ENCODE measurements around the gene RAD18. TPM values are rescaled to one million over a fixed set of nuclear protein-coding genes. Genes with fewer than 3 reads are reported as not detected.

RAD18 gene
- total RNA-seq, 2 experiments from 2014 or later, result 37.2 to 40.2 TPM

GRCh38 chr3:8888301-8888915 is 74.9 kb downstream of the RAD18 start:
- H3K9me3 Mint-ChIP-seq (ENCODE audit: insufficient read depth), result peaks cover 8% of the 10 kb centered on the region
- no peak overlapping the region for H3K4me3 Mint-ChIP-seq
- ChIA-PET POLR2A (no interaction called here), CTCF (no interaction called here)
- no peak overlapping the region for H3K27ac Mint-ChIP-seq
- DNase-seq (no peak), ATAC-seq (no peak)
- H3K27me3 Mint-ChIP-seq (ENCODE audit: low read depth), result no peaks in the 10 kb centered on the region
- H3K36me3 Mint-ChIP-seq (ENCODE audit: low read depth), result peaks cover 44% of the 10 kb centered on the region
- H3K4me1 Mint-ChIP-seq (ENCODE audit: low read depth), result no peaks in the 10 kb centered on the region

- DNase-seq (no peak), ATAC-seq (no peak)
- Mint-ChIP-seq H3K4me3 (no peak overlapping the region), H3K27ac (no peak overlapping the region), H3K36me3 (ENCODE audit: low read depth) (peaks cover 47% of the 10 kb centered on the region), H3K9me3 (ENCODE audit: insufficient read depth) (peaks cover 8% of the 10 kb centered on the region), H3K4me1 (ENCODE audit: low read depth) (no peaks in the 10 kb centered on the region), H3K27me3 (ENCODE audit: low read depth) (no peaks in the 10 kb centered on the region)
- CTCF ChIA-PET, result no interaction called here
- POLR2A ChIA-PET, result no interaction called here
These were observed 75.6 kb downstream of the RAD18 start for GRCh38 chr3:8887435-8888300.

- no peak overlapping the region for H3K4me3 Mint-ChIP-seq
- CTCF ChIA-PET, result no interaction called here
- ATAC-seq (no peak), DNase-seq (no peak)
- POLR2A ChIA-PET, result no interaction called here
- H3K27ac Mint-ChIP-seq, result no peak overlapping the region
- peaks cover 8% of the 10 kb centered on the region for H3K9me3 Mint-ChIP-seq (ENCODE audit: insufficient read depth)
- no peaks in the 10 kb centered on the region for H3K4me1 Mint-ChIP-seq (ENCODE audit: low read depth)
- H3K27me3 Mint-ChIP-seq (ENCODE audit: low read depth), result no peaks in the 10 kb centered on the region
- peaks cover 50% of the 10 kb centered on the region for H3K36me3 Mint-ChIP-seq (ENCODE audit: low read depth)
These were observed 76.7 kb downstream of the RAD18 start for GRCh38 chr3:8886546-8886945.

GRCh38 chr3:8885536-8886316 is 77.5 kb downstream of the RAD18 start:
- ChIA-PET CTCF (no interaction called here), POLR2A (no interaction called here)
- H3K9me3 Mint-ChIP-seq (ENCODE audit: insufficient read depth), result peaks cover 8% of the 10 kb centered on the region
- peaks cover 50% of the 10 kb centered on the region for H3K36me3 Mint-ChIP-seq (ENCODE audit: low read depth)
- no peaks in the 10 kb centered on the region for H3K27me3 Mint-ChIP-seq (ENCODE audit: low read depth)
- H3K4me3 Mint-ChIP-seq, result no peak overlapping the region
- no peak for ATAC-seq
- H3K27ac Mint-ChIP-seq, result no peak overlapping the region
- H3K4me1 Mint-ChIP-seq (ENCODE audit: low read depth), result no peaks in the 10 kb centered on the region
- DNase-seq, result no peak

- DNase-seq (no peak), ATAC-seq (no peak)
- POLR2A ChIA-PET, result no interaction called here
- H3K36me3 Mint-ChIP-seq (ENCODE audit: low read depth), result peaks cover 56% of the 10 kb centered on the region
- H3K27ac Mint-ChIP-seq, result peak overlapping the region; percentile 12
- no peak overlapping the region for H3K4me3 Mint-ChIP-seq
- peaks cover 8% of the 10 kb centered on the region for H3K9me3 Mint-ChIP-seq (ENCODE audit: insufficient read depth)
- CTCF ChIA-PET, result no interaction called here
- no peaks in the 10 kb centered on the region for H3K27me3 Mint-ChIP-seq (ENCODE audit: low read depth)
- no peaks in the 10 kb centered on the region for H3K4me1 Mint-ChIP-seq (ENCODE audit: low read depth)
These were observed 78.5 kb downstream of the RAD18 start for GRCh38 chr3:8884630-8885290.

GRCh38 chr3:8882642-8883041 is 80.6 kb downstream of the RAD18 start:
- no peaks in the 10 kb centered on the region for H3K4me1 Mint-ChIP-seq (ENCODE audit: low read depth)
- DNase-seq (no peak), ATAC-seq (no peak)
- CTCF ChIA-PET, result no interaction called here
- no peak overlapping the region for H3K27ac Mint-ChIP-seq
- H3K9me3 Mint-ChIP-seq (ENCODE audit: insufficient read depth), result peaks cover 8% of the 10 kb centered on the region
- peaks cover 50% of the 10 kb centered on the region for H3K36me3 Mint-ChIP-seq (ENCODE audit: low read depth)
- H3K4me3 Mint-ChIP-seq, result no peak overlapping the region
- no peaks in the 10 kb centered on the region for H3K27me3 Mint-ChIP-seq (ENCODE audit: low read depth)
- POLR2A ChIA-PET, result no interaction called here

- DNase-seq, result no peak
- Mint-ChIP-seq H3K27me3 (ENCODE audit: low read depth) (no peaks in the 10 kb centered on the region), H3K9me3 (ENCODE audit: insufficient read depth) (peaks cover 8% of the 10 kb centered on the region), H3K4me3 (no peak overlapping the region), H3K36me3 (ENCODE audit: low read depth) (peaks cover 50% of the 10 kb centered on the region), H3K27ac (peak overlapping the region; percentile 10), H3K4me1 (ENCODE audit: low read depth) (no peaks in the 10 kb centered on the region)
- POLR2A ChIA-PET, result no interaction called here
- CTCF ChIA-PET, result no interaction called here
- no peak for ATAC-seq
These were observed 81.1 kb downstream of the RAD18 start for GRCh38 chr3:8882171-8882593.

GRCh38 chr3:8879347-8879944 is 83.8 kb downstream of the RAD18 start:
- H3K4me3 Mint-ChIP-seq, result no peak overlapping the region
- ChIA-PET CTCF (no interaction called here), POLR2A (no interaction called here)
- DNase-seq (no peak), ATAC-seq (no peak)
- H3K27me3 Mint-ChIP-seq (ENCODE audit: low read depth), result no peaks in the 10 kb centered on the region
- H3K9me3 Mint-ChIP-seq (ENCODE audit: insufficient read depth), result peaks cover 5% of the 10 kb centered on the region
- no peak overlapping the region for H3K27ac Mint-ChIP-seq
- no peaks in the 10 kb centered on the region for H3K4me1 Mint-ChIP-seq (ENCODE audit: low read depth)
- peaks cover 35% of the 10 kb centered on the region for H3K36me3 Mint-ChIP-seq (ENCODE audit: low read depth)

GRCh38 chr3:8875836-8876235 is 87.4 kb downstream of the RAD18 start:
- no peaks in the 10 kb centered on the region for H3K4me1 Mint-ChIP-seq (ENCODE audit: low read depth)
- POLR2A ChIA-PET, result no interaction called here
- ATAC-seq, result no peak

GRCh38 chr3:8873740-8874139 is 89.5 kb downstream of the RAD18 start:
- ATAC-seq, result no peak
- no peak overlapping the region for H3K27ac Mint-ChIP-seq
- H3K4me3 Mint-ChIP-seq, result no peak overlapping the region
- H3K9me3 Mint-ChIP-seq (ENCODE audit: insufficient read depth), result no peaks in the 10 kb centered on the region
- no peaks in the 10 kb centered on the region for H3K27me3 Mint-ChIP-seq (ENCODE audit: low read depth)
- no peaks in the 10 kb centered on the region for H3K4me1 Mint-ChIP-seq (ENCODE audit: low read depth)
- ChIA-PET CTCF (no interaction called here), POLR2A (interaction anchor here (1.2 kb wide), 1 partner anchor 386 kb away, joined by 3 read pairs; no protein-coding TSS in a partner anchor)
- no peak for DNase-seq
- H3K36me3 Mint-ChIP-seq (ENCODE audit: low read depth), result peaks cover 7% of the 10 kb centered on the region

More at GRCh38 chr3:8875836-8876235, 87.4 kb downstream of the RAD18 start:
- no peak for DNase-seq
- CTCF ChIA-PET, result no interaction called here
- no peaks in the 10 kb centered on the region for H3K27me3 Mint-ChIP-seq (ENCODE audit: low read depth)
- no peak overlapping the region for H3K27ac Mint-ChIP-seq
- H3K9me3 Mint-ChIP-seq (ENCODE audit: insufficient read depth), result no peaks in the 10 kb centered on the region
- no peak overlapping the region for H3K4me3 Mint-ChIP-seq
- peaks cover 18% of the 10 kb centered on the region for H3K36me3 Mint-ChIP-seq (ENCODE audit: low read depth)

- Mint-ChIP-seq H3K36me3 (ENCODE audit: low read depth) (peaks cover 4% of the 10 kb centered on the region), H3K4me1 (ENCODE audit: low read depth) (no peaks in the 10 kb centered on the region), H3K4me3 (no peak overlapping the region), H3K9me3 (ENCODE audit: insufficient read depth) (no peaks in the 10 kb centered on the region), H3K27me3 (ENCODE audit: low read depth) (no peaks in the 10 kb centered on the region), H3K27ac (no peak overlapping the region)
- POLR2A ChIA-PET, result no interaction called here
- no peak for DNase-seq
- CTCF ChIA-PET, result no interaction called here
- no peak for ATAC-seq
These were observed 91.0 kb downstream of the RAD18 start for GRCh38 chr3:8872261-8872660.
